Camera-type eye (tissue), 1 donor: ENCODE data around the gene PERM1. TPM values are rescaled to one million over a fixed set of nuclear protein-coding genes. Genes with fewer than 3 reads are reported as not detected.

Experiments used
- total RNA-seq: library from RNA; depleted of rRNA; stranded (reverse); fragments of >200 nt; gene quantifications from one replicate; pipeline ENCODE4 v1.2.3, GENCODE V29; 2014

The PERM1 gene
- 1.3 TPM for total RNA-seq

GRCh38 chr1:981955-982558, at the start of gene PERM1:
Gene PERM1 (minus strand): TSS chr1:982093. CDS start chr1:981029, 1,064 bp downstream.

GRCh38 chr1:1020000-1020404, 38.1 kb upstream of the PERM1 start, which contains the start of gene AGRN:
Gene AGRN (plus strand): TSS chr1:1020120. CDS start chr1:1020173, 53 bp downstream.

GRCh38 chr1:1013105-1013921, 31.4 kb upstream of the PERM1 start, which contains the start of gene ISG15:
Gene ISG15 (plus strand): TSS chr1:1013497. CDS start chr1:1013574, 77 bp downstream.

GRCh38 chr1:999725-1000356, 17.9 kb upstream of the PERM1 start, which contains the start of gene HES4:
Gene HES4 (minus strand): TSS chr1:1000097. CDS start chr1:999973, 124 bp downstream.

GRCh38 chr1:966135-966703, 15.7 kb downstream of the PERM1 start, which contains the start of gene PLEKHN1:
Gene PLEKHN1 (plus strand): TSS chr1:966482. CDS start chr1:966532, 50 bp downstream.

GRCh38 chr1:960363-961131, 21.3 kb downstream of the PERM1 start, which contains the start of gene KLHL17:
Gene KLHL17 (plus strand): TSS chr1:960584. CDS start chr1:960694, 110 bp downstream.

GRCh38 chr1:958823-959730, 22.8 kb downstream of the PERM1 start, which contains the start of gene NOC2L:
Gene NOC2L (minus strand): TSS chr1:959256. CDS start chr1:959240, 16 bp downstream.

Other genes with a start within 250 kb of the PERM1 start
- 102 TPM for gene SAMD11, start 58.2 kb downstream of the PERM1 start, total RNA-seq
- 52.2 TPM for gene NOC2L, start 22.8 kb downstream of the PERM1 start, total RNA-seq
- gene KLHL17, start 21.5 kb downstream of the PERM1 start, total RNA-seq = 12.9 TPM
- 0.88 TPM for gene PLEKHN1, start 15.6 kb downstream of the PERM1 start, total RNA-seq
- 43.5 TPM for gene HES4, start 18.0 kb upstream of the PERM1 start, total RNA-seq
- 9.9 TPM for gene ISG15, start 31.4 kb upstream of the PERM1 start, total RNA-seq
- gene AGRN, start 38.0 kb upstream of the PERM1 start, total RNA-seq = 66.7 TPM
- not detected for gene RNF223, start 92.2 kb upstream of the PERM1 start, total RNA-seq
- 16.2 TPM for gene C1orf159, start 134.0 kb upstream of the PERM1 start, total RNA-seq
- gene TTLL10, start 191.8 kb upstream of the PERM1 start, total RNA-seq = not detected
- not detected for gene TNFRSF18, start 224.5 kb upstream of the PERM1 start, total RNA-seq
- gene TNFRSF4, start 232.1 kb upstream of the PERM1 start, total RNA-seq = 0.22 TPM
- 74.0 TPM for gene SDF4, start 249.9 kb upstream of the PERM1 start, total RNA-seq